ENCODE results near the gene ADAM33.

Gene ADAM33

DNA sequence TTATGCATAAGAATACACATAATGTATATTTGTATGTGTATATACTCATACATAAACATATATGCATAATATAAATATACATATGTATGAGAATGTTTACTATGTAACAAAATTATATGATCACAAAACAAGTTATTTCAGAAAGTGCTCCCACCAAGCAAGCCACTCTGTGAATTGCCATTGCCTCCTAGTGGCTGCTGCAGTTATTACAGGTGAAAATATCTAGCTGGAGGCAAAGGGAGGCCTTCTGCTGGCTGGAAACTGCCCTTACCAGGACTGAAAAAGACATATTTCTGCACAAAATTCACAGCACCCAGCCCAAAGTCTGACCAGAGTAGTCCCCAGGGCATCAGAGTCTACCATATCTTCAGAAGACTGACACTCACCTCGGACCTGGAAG, 14.4 kb upstream of the ADAM33 start:
- no peak for TF ChIP-seq Cebpa-rat (IDR thresholded peaks at IDR 0.05)
- Histone ChIP-seq H3K4me2 (no peak overlapping the region), H3K36me3 (peaks cover 0 to 100% (median 0%) of the 10 kb centered on the region in 11 experiments; a peak in 5 of 22 replicates), H4K20me1 (peaks cover 0 to 97% (median 0%) of the 10 kb centered on the region in 11 experiments; a peak in 8 of 22 replicates), H3K9me3 (replicated peaks in 1 of 11) (peaks cover 0 to 16% (median 3%) of the 10 kb centered on the region in 11 experiments; a peak in 6 of 22 replicates), H3K4me1 (no peaks in the 10 kb centered on the region), H3K4me3 (no peak overlapping the region), H3K9ac (no peak overlapping the region), H3K27me3 (no peaks in the 10 kb centered on the region), H3K27ac (no peak overlapping the region)

DNA sequence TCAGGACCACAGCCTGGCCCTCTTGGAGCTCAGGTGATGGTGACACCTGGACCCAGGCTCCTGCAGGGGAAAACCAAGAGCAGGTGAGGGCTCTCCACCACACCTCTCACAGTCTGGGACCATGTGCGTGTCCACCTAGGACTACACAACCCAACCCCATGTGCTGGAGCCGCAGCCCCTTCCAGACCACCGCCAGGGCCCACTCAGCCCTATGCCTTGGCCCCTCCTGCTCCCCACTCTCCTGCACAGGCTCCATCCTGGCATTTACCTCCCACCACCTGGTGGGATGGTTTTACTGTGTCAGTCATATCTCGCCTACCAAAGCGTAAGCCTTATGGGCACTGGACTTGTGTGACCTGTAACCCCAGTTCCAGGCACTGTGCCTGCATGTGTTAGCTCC, 13.1 kb upstream of the ADAM33 start:
- H3K4me2 ChIP-seq: no peak overlapping the region
- no peak overlapping the region for H3K4me3 ChIP-seq
- no peak overlapping the region for H3K9ac ChIP-seq
- H3K27ac ChIP-seq: no peak overlapping the region
- H4K20me1 ChIP-seq: peaks cover 0 to 99% (median 0%) of the 10 kb centered on the region in 11 experiments; a peak in 8 of 22 replicates
- no peaks in the 10 kb centered on the region for H3K4me1 ChIP-seq
- peaks cover 0 to 16% (median 3%) of the 10 kb centered on the region in 11 experiments; a peak in 6 of 22 replicates for H3K9me3 ChIP-seq (replicated peaks in 1 of 11)
- no peaks in the 10 kb centered on the region for H3K27me3 ChIP-seq
- peaks cover 0 to 100% (median 0%) of the 10 kb centered on the region in 11 experiments; a peak in 5 of 22 replicates for H3K36me3 ChIP-seq
- TF ChIP-seq Cebpa-rat (IDR thresholded peaks at IDR 0.05): no peak

DNA sequence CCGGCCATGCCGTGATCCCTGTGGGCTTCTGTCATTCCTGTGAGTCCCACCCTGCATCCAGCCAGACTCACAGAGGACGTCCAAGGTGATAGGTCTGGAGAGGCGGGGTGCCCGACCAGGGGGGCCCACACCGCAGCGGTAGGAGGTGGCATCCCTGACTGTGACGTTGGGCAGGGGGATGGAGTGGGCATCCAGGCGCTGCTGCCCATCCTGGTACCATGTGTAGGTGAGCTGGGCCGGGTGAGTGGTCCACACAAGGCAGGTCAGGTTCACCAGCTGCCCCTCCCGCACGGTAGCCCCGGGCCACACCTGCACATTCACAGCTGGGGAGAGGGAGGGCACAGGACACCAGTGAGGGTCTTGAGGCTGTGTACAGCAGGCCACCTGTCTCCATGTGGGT, 11.6 kb upstream of the ADAM33 start:
- no peak overlapping the region; a peak in 1 of 22 replicates for H3K9ac ChIP-seq
- H3K4me3 ChIP-seq: no peak overlapping the region
- no peaks in the 10 kb centered on the region for H3K27me3 ChIP-seq
- no peak overlapping the region for H3K4me2 ChIP-seq
- peaks cover 0 to 100% (median 0%) of the 10 kb centered on the region in 11 experiments; a peak in 5 of 22 replicates for H3K36me3 ChIP-seq
- no peak for TF ChIP-seq Cebpa-rat (IDR thresholded peaks at IDR 0.05)
- H3K9me3 ChIP-seq (replicated peaks in 1 of 11): peaks cover 0 to 16% (median 3%) of the 10 kb centered on the region in 11 experiments; a peak in 6 of 22 replicates
- no peak overlapping the region for H3K27ac ChIP-seq
- 0 out of 20 replicates have a peak, but pooled peaks cover 0 to under 1% (median 0%) of the 10 kb centered on the region in 10 experiments for H3K4me1 ChIP-seq
- H4K20me1 ChIP-seq: peaks cover 0 to 99% (median 0%) of the 10 kb centered on the region in 11 experiments; a peak in 8 of 22 replicates

DNA sequence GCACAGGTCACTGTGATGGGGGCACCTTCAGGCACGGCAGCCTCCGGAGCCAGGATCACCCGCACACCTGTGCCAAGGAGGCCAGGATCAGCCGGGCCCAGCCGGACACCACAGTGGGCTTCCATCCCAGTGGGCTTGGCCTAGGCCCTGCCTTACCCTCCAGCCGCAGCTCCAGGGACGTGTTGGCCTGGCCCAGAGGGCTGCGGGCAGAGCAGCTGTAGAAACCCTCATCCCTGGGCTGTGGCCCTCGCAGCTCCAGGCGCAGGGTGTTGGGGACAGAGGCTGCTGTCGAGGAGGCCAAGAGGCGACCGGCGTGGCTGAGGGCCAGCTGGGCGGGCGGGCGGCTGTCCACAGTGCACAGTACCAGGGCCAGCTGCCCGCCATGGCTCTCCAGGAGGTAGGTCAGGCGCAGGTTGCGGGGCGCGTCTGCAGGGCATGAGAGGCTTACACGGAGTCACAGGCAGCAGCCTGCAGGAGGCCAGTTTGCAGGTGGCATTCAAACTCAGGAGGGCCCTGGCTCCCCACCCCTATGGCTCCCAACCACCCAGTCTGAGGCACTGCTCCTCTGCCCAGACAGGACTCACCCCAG, 11.0 kb upstream of the ADAM33 start:
- Histone ChIP-seq H3K27me3 (no peaks in the 10 kb centered on the region), H3K27ac (no peak overlapping the region)

DNA sequence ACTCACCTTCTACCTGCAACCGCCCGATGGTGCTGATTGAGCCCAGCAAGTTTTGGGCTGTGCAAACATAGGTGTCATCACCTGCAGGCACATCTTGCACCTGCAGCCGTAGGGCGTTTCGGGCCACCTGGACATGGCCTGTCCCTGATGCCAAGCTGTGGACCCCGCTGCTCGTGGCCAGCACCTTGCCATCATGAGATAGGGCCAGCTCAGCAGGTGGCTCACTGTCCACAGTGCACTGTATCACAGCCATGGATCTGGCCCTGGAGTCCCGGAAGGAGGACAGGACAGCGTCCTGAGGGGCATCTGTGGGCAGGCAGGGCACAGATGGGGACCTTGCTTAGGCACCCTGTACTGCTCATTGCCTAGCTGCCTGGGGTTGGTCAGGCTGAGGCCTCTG, 10.1 kb upstream of the ADAM33 start:
- Histone ChIP-seq H3K9me3 (replicated peaks in 1 of 11) (peaks cover 0 to 7% (median 3%) of the 10 kb centered on the region in 11 experiments; a peak in 6 of 22 replicates), H3K36me3 (peaks cover 0 to 95% (median 0%) of the 10 kb centered on the region in 11 experiments; a peak in 5 of 22 replicates), H3K4me3 (no peak overlapping the region), H3K27me3 (no peaks in the 10 kb centered on the region), H3K4me2 (no peak overlapping the region), H3K9ac (no peak overlapping the region), H4K20me1 (peaks cover 0 to 99% (median 0%) of the 10 kb centered on the region in 11 experiments; a peak in 8 of 22 replicates), H3K27ac (no peak overlapping the region), H3K4me1 (peaks cover 0 to 13% (median 3%) of the 10 kb centered on the region in 10 experiments; a peak in 10 of 20 replicates)
- TF ChIP-seq Cebpa-rat (IDR thresholded peaks at IDR 0.05): no peak

More for the DNA sequence above, 11.0 kb upstream of the ADAM33 start:
- no peak for TF ChIP-seq Cebpa-rat (IDR thresholded peaks at IDR 0.05)
- peaks cover 0 to 99% (median 0%) of the 10 kb centered on the region in 11 experiments; a peak in 8 of 22 replicates for H4K20me1 ChIP-seq
- 0 out of 20 replicates have a peak, but pooled peaks cover 0 to 6% (median 0%) of the 10 kb centered on the region in 10 experiments for H3K4me1 ChIP-seq
- peaks cover 0 to 16% (median 3%) of the 10 kb centered on the region in 11 experiments; a peak in 6 of 22 replicates for H3K9me3 ChIP-seq (replicated peaks in 1 of 11)
- H3K4me3 ChIP-seq: no peak overlapping the region
- peaks cover 0 to 100% (median 0%) of the 10 kb centered on the region in 11 experiments; a peak in 5 of 22 replicates for H3K36me3 ChIP-seq
- H3K9ac ChIP-seq: no peak overlapping the region
- H3K4me2 ChIP-seq: no peak overlapping the region

GRCh38 chr20:3691306-3691705, 9.5 kb upstream of the ADAM33 start:
- Histone ChIP-seq H3K4me2 (no peak overlapping the region), H3K4me1 (peaks cover 0 to 18% (median 9%) of the 10 kb centered on the region in 10 experiments; a peak in 10 of 20 replicates), H3K27me3 (no peaks in the 10 kb centered on the region), H3K9me3 (replicated peaks in 1 of 11) (peaks cover 0 to 3% (median under 1%) of the 10 kb centered on the region in 11 experiments; a peak in 6 of 22 replicates), H3K27ac (no peak overlapping the region), H3K4me3 (no peak overlapping the region), H3K9ac (no peak overlapping the region), H3K36me3 (peaks cover 0 to 89% (median 0%) of the 10 kb centered on the region in 11 experiments; a peak in 5 of 22 replicates), H4K20me1 (peaks cover 0 to 98% (median 0%) of the 10 kb centered on the region in 11 experiments; a peak in 8 of 22 replicates)
- TF ChIP-seq Cebpa-rat (IDR thresholded peaks at IDR 0.05): no peak

GRCh38 chr20:3690413-3690812, 8.6 kb upstream of the ADAM33 start:
- no peak overlapping the region for H3K27ac ChIP-seq
- no peak overlapping the region for H3K4me2 ChIP-seq
- no peak for TF ChIP-seq Cebpa-rat (IDR thresholded peaks at IDR 0.05)
- H3K9me3 ChIP-seq (replicated peaks in 1 of 11): no peaks in the 10 kb centered on the region
- H3K36me3 ChIP-seq: peaks cover 0 to 82% (median 0%) of the 10 kb centered on the region in 11 experiments; a peak in 5 of 22 replicates
- peaks cover 0 to 92% (median 0%) of the 10 kb centered on the region in 11 experiments; a peak in 8 of 22 replicates for H4K20me1 ChIP-seq
- H3K4me3 ChIP-seq: no peak overlapping the region
- H3K9ac ChIP-seq: no peak overlapping the region
- 0 out of 22 replicates have a peak, but pooled peaks cover 0 to 1% (median 0%) of the 10 kb centered on the region in 11 experiments for H3K27me3 ChIP-seq
- H3K4me1 ChIP-seq: peaks cover 0 to 18% (median 9%) of the 10 kb centered on the region in 10 experiments; a peak in 10 of 20 replicates

DNA sequence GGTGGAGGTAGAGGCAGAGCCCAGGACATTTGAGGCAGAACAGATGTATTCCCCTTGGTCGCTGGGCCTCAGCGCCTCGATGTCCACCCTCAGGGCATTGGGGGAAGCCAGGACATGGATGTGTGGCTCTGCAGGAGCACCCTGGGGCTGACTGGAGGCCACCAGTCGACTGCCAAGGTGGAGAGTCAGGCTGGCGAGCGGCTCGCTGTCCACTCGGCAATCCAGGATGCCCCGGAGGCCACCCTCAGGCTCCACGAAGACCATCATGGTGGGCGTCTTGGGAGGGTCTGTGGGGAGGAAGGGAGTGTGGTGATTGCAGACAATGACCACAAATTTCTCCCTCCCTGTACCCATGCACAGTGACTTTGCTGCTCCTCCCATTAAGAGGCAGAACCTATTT, 8.2 kb upstream of the ADAM33 start:
- no peak overlapping the region for H3K4me2 ChIP-seq
- peaks cover 0 to 5% (median 0%) of the 10 kb centered on the region in 11 experiments; a peak in 1 of 22 replicates for H3K27me3 ChIP-seq
- TF ChIP-seq Cebpa-rat (IDR thresholded peaks at IDR 0.05): no peak
- H3K36me3 ChIP-seq: peaks cover 0 to 77% (median 0%) of the 10 kb centered on the region in 11 experiments; a peak in 5 of 22 replicates
- H3K9me3 ChIP-seq (replicated peaks in 1 of 11): no peaks in the 10 kb centered on the region
- H3K4me1 ChIP-seq: peaks cover 0 to 18% (median 9%) of the 10 kb centered on the region in 10 experiments; a peak in 10 of 20 replicates
- H3K9ac ChIP-seq: no peak overlapping the region
- H4K20me1 ChIP-seq: peaks cover 0 to 87% (median 0%) of the 10 kb centered on the region in 11 experiments; a peak in 8 of 22 replicates
- no peak overlapping the region for H3K4me3 ChIP-seq
- H3K27ac ChIP-seq: no peak overlapping the region

DNA sequence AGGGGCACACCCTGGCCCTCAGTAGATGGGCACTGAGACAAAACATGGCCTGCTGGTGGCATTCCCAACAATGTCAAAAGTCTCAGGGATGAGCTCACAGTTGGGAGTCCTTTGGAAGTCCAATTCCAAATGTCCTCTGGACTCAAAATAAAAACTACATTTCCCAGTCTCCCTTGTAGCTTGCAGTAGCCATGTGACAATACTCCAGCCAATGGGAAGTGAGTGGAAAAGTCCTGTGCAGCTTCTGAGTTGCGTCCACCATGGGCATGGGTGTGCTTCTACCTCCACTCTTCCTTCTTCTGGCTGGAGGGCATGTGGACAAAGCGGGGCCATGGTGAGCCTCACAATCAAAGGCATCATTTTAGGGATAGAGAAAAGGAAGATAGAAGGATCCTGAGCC, 5.8 kb upstream of the ADAM33 start:
- Histone ChIP-seq H3K4me3 (no peak overlapping the region), H3K36me3 (peaks cover 0 to 54% (median 0%) of the 10 kb centered on the region in 11 experiments; a peak in 5 of 22 replicates), H3K9ac (no peak overlapping the region), H3K27me3 (peaks cover 11 to 26% (median 14%) of the 10 kb centered on the region in 11 experiments), H3K9me3 (replicated peaks in 1 of 11) (no peaks in the 10 kb centered on the region), H4K20me1 (peaks cover 0 to 64% (median 0%) of the 10 kb centered on the region in 11 experiments; a peak in 6 of 22 replicates), H3K27ac (no peak overlapping the region), H3K4me1 (peaks cover 0 to 18% (median 9%) of the 10 kb centered on the region in 10 experiments; a peak in 10 of 20 replicates), H3K4me2 (no peak overlapping the region)
- no peak for TF ChIP-seq Cebpa-rat (IDR thresholded peaks at IDR 0.05)
